PC-3 (cell line): ENCODE measurements around the gene UBE2D4.

Source experiments
- CTCF ChIP-seq: fragments of 300-600 bp; sonication (generic); conservative IDR thresholded peaks from 2 replicates; pipeline ENCODE4 v1.5.1; 2017; ENCODE audit warnings: antibody characterized with exemption, low read depth, mild to moderate bottlenecking, low read length
- EZH2 ChIP-seq: fragments of 300-600 bp; sonication (generic); IDR thresholded peaks from one replicate; pipeline ENCODE4 v1.6.1; 2017; ENCODE audit warnings: antibody characterized with exemption, mild to moderate bottlenecking, low read length; ENCODE audit not compliant: unreplicated experiment

GRCh38 chr7:43942250-43942649 is 16.0 kb downstream of the UBE2D4 start:
- TF ChIP-seq CTCF (no peak), EZH2 (no peak)
